GM12878 (cell line): ENCODE data around the gene ST7. TPM values are rescaled to one million over a fixed set of nuclear protein-coding genes. Genes with fewer than 3 reads are reported as not detected.

Experiments used
- ATAC-seq: fragments of 200-7000 bp; cut with Tn5 transposase; 3 replicates; pipeline ENCODE4 v1.9.1; 2020; ENCODE audit warnings: mild to moderate bottlenecking, moderate library complexity
- BruUV-seq: library from RNA; stranded (reverse); fragments of 400-500 nt; replicated peaks from 2 replicates; lab custom pipeline; 2021; lab: Mats Ljungman, UMichigan
- CTCF ChIA-PET: fragments of 300-600 bp; sonication (Branson Sonifier 250); formaldehyde crosslinking; extraction: SDS; loops from one replicate; lab custom pipeline; 2021; ENCODE audit warnings: inconsistent platforms; lab: Yijun Ruan, JAX
- POLR2A ChIA-PET: fragments of 350-600 bp; formaldehyde crosslinking; extraction: SDS; loops from one replicate; lab custom pipeline; 2021; ENCODE audit warnings: inconsistent platforms; lab: Charles Lee
- RAD21 ChIA-PET: fragments of 300-600 bp; sonication (Branson Sonifier 250); formaldehyde crosslinking; loops from one replicate; lab custom pipeline; 2023; ENCODE audit warnings: antibody characterized with exemption; ENCODE audit not compliant: unreplicated experiment; lab: Charles Lee
- SMC1A ChIA-PET: fragments of 300-600 bp; sonication (Branson Sonifier 250); formaldehyde crosslinking; loops from one replicate; lab custom pipeline; 2023; ENCODE audit not compliant: unreplicated experiment, uncharacterized antibody; lab: Charles Lee
- DNase-seq: peaks from one replicate; pipeline ENCODE4 v3.0.0-alpha.2; 2011; ENCODE audit warnings: low read depth, low spot score
- FAIRE-seq: peaks from 3 replicates; lab custom pipeline; 2011; peaks lifted over from hg19 to GRCh38; lab: Jason Lieb, UNC
- H2AFZ ChIP-seq: 2 replicates; pipeline ENCODE4 v1.6.0; 2011; ENCODE audit warnings: low read depth, low read length, control low read depth; ENCODE audit not compliant: control insufficient read depth
- H3K27ac ChIP-seq: 2 replicates; pipeline ENCODE4 v1.5.1; 2011; ENCODE audit warnings: control low read depth; ENCODE audit not compliant: control insufficient read depth, insufficient read depth
- H3K27me3 ChIP-seq, 2 experiments: replicated peaks in 1 of 2; 2 replicates each; pipeline versions ENCODE4 v1.6.0 to v1.6.1; 2011; ENCODE audit warnings: low read length in 1 of 2; ENCODE audit not compliant: control insufficient read depth in 2 of 2, insufficient read depth in 2 of 2
- H3K36me3 ChIP-seq, 2 experiments: 2 replicates each; pipeline ENCODE4 v1.5.1; 2011; ENCODE audit warnings: low read length in 1 of 2; ENCODE audit not compliant: control insufficient read depth in 2 of 2, insufficient read depth in 2 of 2
- H3K4me1 ChIP-seq: 2 replicates; pipeline ENCODE4 v1.6.1; 2011; ENCODE audit warnings: mild to moderate bottlenecking, low read length, moderate library complexity, mixed read lengths; ENCODE audit not compliant: control insufficient read depth, insufficient read depth
- H3K4me2 ChIP-seq: 2 replicates; pipeline ENCODE4 v1.6.0; 2011; ENCODE audit warnings: control low read depth; ENCODE audit not compliant: control insufficient read depth, insufficient read depth
- H3K4me3 ChIP-seq: fragments of 200-600 bp; sonication (generic); 2 replicates; pipeline ENCODE4 v1.5.1; 2016
- H3K79me2 ChIP-seq: 2 replicates; pipeline ENCODE4 v1.6.0; 2011; ENCODE audit warnings: low read length; ENCODE audit not compliant: control insufficient read depth, insufficient read depth
- H3K9ac ChIP-seq: 2 replicates; pipeline ENCODE4 v1.8.0; 2011; ENCODE audit warnings: low read length, control low read depth, mixed read lengths; ENCODE audit not compliant: control insufficient read depth, insufficient read depth
- H3K9me3 ChIP-seq: replicated peaks from 3 replicates; pipeline ENCODE4 v1.5.1; 2011; ENCODE audit warnings: mild to moderate bottlenecking, low read length; ENCODE audit not compliant: control insufficient read depth, insufficient read depth
- H4K20me1 ChIP-seq: 2 replicates; pipeline ENCODE4 v1.6.0; 2011; ENCODE audit not compliant: control insufficient read depth, insufficient read depth
- CHD1 ChIP-seq: IDR thresholded peaks from 2 replicates; pipeline ENCODE4 v1.6.1; 2012; ENCODE audit warnings: low read depth, low read length, improper control_type of control experiment
- EGR1 ChIP-seq, 2 experiments: IDR thresholded peaks; 1 replicate in 1 of 2; 2 replicates in 1 of 2; pipeline ENCODE4 v1.6.1; 2011 to 2012; ENCODE audit warnings: low read depth in 2 of 2, low read length in 2 of 2, borderline replicate concordance in 1 of 2, mild to moderate bottlenecking in 1 of 2, moderate library complexity in 1 of 2
- FOS ChIP-seq: IDR thresholded peaks from 3 replicates; pipeline ENCODE4 v1.6.1; 2011; ENCODE audit warnings: borderline replicate concordance; ENCODE audit not compliant: insufficient read length; ENCODE audit errors: extremely low read depth
- FOXK2 ChIP-seq: fragments of 450-650 bp; IDR thresholded peaks from 2 replicates; pipeline ENCODE4 v1.6.1; 2017; ENCODE audit warnings: mild to moderate bottlenecking, moderate library complexity
- FOXM1 ChIP-seq: IDR thresholded peaks from 2 replicates; pipeline ENCODE4 v1.6.1; 2012; ENCODE audit warnings: low read depth, mild to moderate bottlenecking, inconsistent platforms, low read length, moderate library complexity
- JUNB ChIP-seq: IDR thresholded peaks from 2 replicates; pipeline ENCODE4 v1.6.1; 2016; ENCODE audit warnings: antibody characterized with exemption, mild to moderate bottlenecking
- NFYA ChIP-seq: IDR thresholded peaks from 2 replicates; pipeline ENCODE4 v1.6.1; 2011; ENCODE audit warnings: low read depth, mild to moderate bottlenecking, low read length, improper control_type of control experiment, borderline replicate concordance
- PAX5 ChIP-seq: IDR thresholded peaks from 2 replicates; pipeline ENCODE4 v1.6.1; 2011; ENCODE audit warnings: low read depth, low read length, borderline replicate concordance
- RAD51 ChIP-seq: fragments of 450-650 bp; IDR thresholded peaks from 2 replicates; pipeline ENCODE4 v1.6.1; 2016; ENCODE audit warnings: moderate library complexity, mild to moderate bottlenecking, inconsistent platforms
- STAT1 ChIP-seq: fragments of 450-650 bp; conservative IDR thresholded peaks from 2 replicates; pipeline ENCODE4 v1.6.1; 2014; ENCODE audit warnings: antibody characterized with exemption, mild to moderate bottlenecking
- ZNF24 ChIP-seq: fragments of 450-650 bp; IDR thresholded peaks from 2 replicates; pipeline ENCODE4 v1.6.1; 2017; ENCODE audit warnings: antibody characterized with exemption, mild to moderate bottlenecking
- WGBS: methylation state at CpG from one replicate; pipeline ENCODE4 v1.1.6; 2016; ENCODE audit warnings: low lambda C conversion rate; ENCODE audit not compliant: insufficient replicate concordance, insufficient coverage; ENCODE audit errors: missing lambda C conversion rate; 5-methylcytosine and 5-hydroxymethylcytosine counted together
- in situ Hi-C: fragments of 300-500 bp; cut with MboI; formaldehyde crosslinking; loops from 9 replicates; pipeline ENCODE4 v1.14.3; 2018; ENCODE audit warnings: mixed read lengths
- intact Hi-C: fragments of 100-400 bp; cut with micrococcal nuclease; formaldehyde crosslinking; loops from one replicate; pipeline ENCODE4 v1.14.2; 2022; ENCODE audit not compliant: unreplicated experiment
- polyA plus RNA-seq, 11 experiments: library from polyadenylated mRNA; depleted of rRNA in 4 of 11; unstranded in 6 of 11; stranded (reverse) in 5 of 11; fragments of >200 nt; fragmentation: Nextera tagmentation in 4 of 11; fragmentation: Illumina TruSeq in 1 of 11; extraction: Ambion mirVana in 4 of 11; extraction: Trizol in 1 of 11; gene quantifications; 1 replicate in 1 of 11; 2 replicates in 10 of 11; pipeline versions ENCODE4 v1.2.1 to v1.2.3, GENCODE V29; 2011 to 2016; ENCODE audit warnings: inconsistent platforms in 2 of 11, missing spikeins in 2 of 11, low read depth in 1 of 11
- total RNA-seq, 4 experiments: library from RNA; depleted of rRNA in 3 of 4; stranded (reverse); fragments of >200 nt in 3 of 4; fragmentation: Illumina TruSeq in 1 of 4; extraction: Trizol in 1 of 4; gene quantifications; 2 replicates each; pipeline versions ENCODE4 v1.2.1 to v1.2.3, GENCODE V29; 2013 to 2021
- TF ChIP-seq, protein P1 (sequence below): fragments of 450-650 bp; conservative IDR thresholded peaks from 2 replicates; pipeline ENCODE4 v1.6.1; 2017; ENCODE audit warnings: mild to moderate bottlenecking, moderate library complexity
- TF ChIP-seq, protein P2 (sequence below): fragments of 450-650 bp; IDR thresholded peaks from 2 replicates; pipeline ENCODE4 v1.6.1; 2017; ENCODE audit warnings: borderline replicate concordance

The ST7 gene
- total and polyA plus RNA-seq, 10 of the 15 experiments (the other 5 are each of a cell fraction or from before 2014, with no cell fraction given): 27.7 to 76.4 (median 53.6) TPM

DNA sequence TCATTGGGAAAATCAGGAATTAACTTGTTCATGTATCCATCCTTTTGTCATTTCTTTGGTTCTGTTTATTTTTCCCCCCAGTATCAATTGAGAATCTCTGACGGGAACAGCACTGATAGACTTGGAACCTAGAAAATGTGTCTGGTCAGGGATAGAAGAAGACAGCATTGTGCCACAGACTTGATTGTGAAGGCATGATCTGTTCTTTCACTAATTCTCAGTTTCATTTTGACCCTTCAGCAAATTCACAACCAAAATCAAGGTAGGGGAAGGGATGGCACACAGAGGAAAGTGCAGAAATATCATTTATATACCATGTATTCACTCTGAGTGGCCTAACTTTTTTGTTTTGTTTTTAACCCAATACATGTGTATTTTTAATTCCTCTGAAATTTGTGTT, 262.7 kb downstream of the ST7 start:
- no peaks in the 10 kb centered on the region for H4K20me1 ChIP-seq
- no TSS peak for BruUV-seq
- peaks cover 5 to 9% of the 10 kb centered on the region in 2 experiments for H3K36me3 ChIP-seq
- 92% methylated on average over 1 of the region's 1 CpG for WGBS
- FAIRE-seq (no peak), DNase-seq (no peak), ATAC-seq (peak; percentile 57)
- TF ChIP-seq ZNF24 (peak; percentile 69; the same call in 1 of the 2 replicates), EGR1 (IDR thresholded peaks at IDR 0.05; ENCODE audit: borderline replicate concordance in 1 of 2, low read depth in 2 of 2, low read length in 2 of 2) (no peak)
- H3K9me3 ChIP-seq: no peaks in the 10 kb centered on the region
- H2AFZ ChIP-seq: no peak overlapping the region
- ChIA-PET SMC1A (interaction anchor here (1.0 to 7.2 kb wide), 6 partner anchors 14 to 170 kb away, joined by 3 to 109 read pairs (median 4); no protein-coding TSS in a partner anchor), RAD21 (interaction anchor here (1.1 to 1.5 kb wide), 2 partner anchors 35 to 168 kb away, joined by 3 to 4 read pairs; no protein-coding TSS in a partner anchor), CTCF (interaction anchor here (1.8 to 4.1 kb wide), 2 partner anchors 105 to 170 kb away, joined by 4 to 99 read pairs; no protein-coding TSS in a partner anchor), POLR2A (no interaction called here)
- in situ Hi-C loops (no loop called here), intact Hi-C loops (loop anchor here (5.0 kb wide), 1 partner anchor 36 kb away; no protein-coding TSS in a partner anchor)
- H3K4me3 ChIP-seq: no peak overlapping the region
- H3K27me3 ChIP-seq: no peaks in the 10 kb centered on the region
- H3K9ac ChIP-seq: no peak overlapping the region
- H3K79me2 ChIP-seq: no peaks in the 10 kb centered on the region
- H3K4me1 ChIP-seq: no peaks in the 10 kb centered on the region; the same call in 1 of the 2 replicates
- H3K4me2 ChIP-seq: no peak overlapping the region
- no peak overlapping the region for H3K27ac ChIP-seq

DNA sequence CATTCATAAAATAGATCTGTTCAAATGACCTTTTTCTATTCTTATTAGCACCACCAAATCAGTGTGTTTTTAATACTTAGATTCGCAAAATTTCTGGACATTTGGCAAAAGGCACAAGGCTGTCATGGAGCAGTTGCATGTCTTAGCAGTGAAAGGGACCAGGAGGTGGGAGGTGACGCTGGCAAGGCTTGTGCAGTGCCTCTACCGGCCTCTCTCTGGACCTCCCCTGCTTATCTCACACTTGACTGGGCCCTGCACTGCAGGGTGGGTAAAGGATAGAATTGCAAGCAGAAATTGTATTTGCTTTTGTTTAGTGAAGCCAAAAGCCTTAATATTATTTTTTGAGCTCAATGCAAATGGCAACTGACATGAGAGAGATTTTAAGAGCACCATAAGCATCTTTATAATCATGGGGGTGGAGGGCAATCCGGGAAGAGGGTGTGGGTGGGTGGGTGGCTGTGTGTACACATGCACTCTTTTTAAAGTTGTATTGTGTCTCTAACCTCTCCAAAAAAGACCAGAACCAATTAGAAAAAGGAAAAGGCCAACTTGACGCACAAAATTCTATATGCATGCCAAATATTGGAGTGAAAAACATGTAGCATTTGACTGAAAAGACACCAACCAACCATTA, 263.3 kb downstream of the ST7 start:
- ATAC-seq: 0 out of 3 replicates have a peak, but pooled peaks have one; percentile 22
- WGBS: 100% methylated on average over 5 of the region's 5 CpGs
- Histone ChIP-seq H4K20me1 (no peaks in the 10 kb centered on the region), H3K27ac (no peak overlapping the region), H3K27me3 (no peaks in the 10 kb centered on the region), H3K4me2 (no peak overlapping the region), H3K36me3 (peaks cover 5 to 9% of the 10 kb centered on the region in 2 experiments), H3K4me3 (no peak overlapping the region), H3K9ac (no peak overlapping the region), H3K4me1 (no peaks in the 10 kb centered on the region; the same call in 1 of the 2 replicates), H3K79me2 (no peaks in the 10 kb centered on the region), H3K9me3 (no peaks in the 10 kb centered on the region), H2AFZ (no peak overlapping the region)
- no TSS peak for BruUV-seq
- POLR2A ChIA-PET: no interaction called here
- intact Hi-C loops (loop anchor here (5.0 kb wide), 1 partner anchor 36 kb away; no protein-coding TSS in a partner anchor), in situ Hi-C loops (no loop called here)
- RAD21 ChIA-PET: interaction anchor here (1.5 kb wide), 1 partner anchor 35 kb away, joined by 3 read pairs; no protein-coding TSS in a partner anchor
- DNase-seq: no peak
- SMC1A ChIA-PET: interaction anchor here (1.0 to 7.2 kb wide), 3 partner anchors 13 to 169 kb away, joined by 3 to 109 read pairs (median 7); no protein-coding TSS in a partner anchor
- CTCF ChIA-PET: interaction anchor here (1.8 kb wide), 1 partner anchor 105 kb away, joined by 4 read pairs; no protein-coding TSS in a partner anchor
- no peak for FAIRE-seq
- TF ChIP-seq, protein P1, sequence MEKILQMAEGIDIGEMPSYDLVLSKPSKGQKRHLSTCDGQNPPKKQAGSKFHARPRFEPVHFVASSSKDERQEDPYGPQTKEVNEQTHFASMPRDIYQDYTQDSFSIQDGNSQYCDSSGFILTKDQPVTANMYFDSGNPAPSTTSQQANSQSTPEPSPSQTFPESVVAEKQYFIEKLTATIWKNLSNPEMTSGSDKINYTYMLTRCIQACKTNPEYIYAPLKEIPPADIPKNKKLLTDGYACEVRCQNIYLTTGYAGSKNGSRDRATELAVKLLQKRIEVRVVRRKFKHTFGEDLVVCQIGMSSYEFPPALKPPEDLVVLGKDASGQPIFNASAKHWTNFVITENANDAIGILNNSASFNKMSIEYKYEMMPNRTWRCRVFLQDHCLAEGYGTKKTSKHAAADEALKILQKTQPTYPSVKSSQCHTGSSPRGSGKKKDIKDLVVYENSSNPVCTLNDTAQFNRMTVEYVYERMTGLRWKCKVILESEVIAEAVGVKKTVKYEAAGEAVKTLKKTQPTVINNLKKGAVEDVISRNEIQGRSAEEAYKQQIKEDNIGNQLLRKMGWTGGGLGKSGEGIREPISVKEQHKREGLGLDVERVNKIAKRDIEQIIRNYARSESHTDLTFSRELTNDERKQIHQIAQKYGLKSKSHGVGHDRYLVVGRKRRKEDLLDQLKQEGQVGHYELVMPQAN: no peak
- no peak for TF ChIP-seq STAT1
- no peak for TF ChIP-seq FOS
- TF ChIP-seq JUNB: no peak
- TF ChIP-seq, protein P2, sequence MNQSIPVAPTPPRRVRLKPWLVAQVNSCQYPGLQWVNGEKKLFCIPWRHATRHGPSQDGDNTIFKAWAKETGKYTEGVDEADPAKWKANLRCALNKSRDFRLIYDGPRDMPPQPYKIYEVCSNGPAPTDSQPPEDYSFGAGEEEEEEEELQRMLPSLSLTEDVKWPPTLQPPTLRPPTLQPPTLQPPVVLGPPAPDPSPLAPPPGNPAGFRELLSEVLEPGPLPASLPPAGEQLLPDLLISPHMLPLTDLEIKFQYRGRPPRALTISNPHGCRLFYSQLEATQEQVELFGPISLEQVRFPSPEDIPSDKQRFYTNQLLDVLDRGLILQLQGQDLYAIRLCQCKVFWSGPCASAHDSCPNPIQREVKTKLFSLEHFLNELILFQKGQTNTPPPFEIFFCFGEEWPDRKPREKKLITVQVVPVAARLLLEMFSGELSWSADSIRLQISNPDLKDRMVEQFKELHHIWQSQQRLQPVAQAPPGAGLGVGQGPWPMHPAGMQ: no peak
- TF ChIP-seq CHD1: no peak
- TF ChIP-seq RAD51: no peak
- TF ChIP-seq PAX5: no peak
- no peak for TF ChIP-seq FOXM1
- no peak for TF ChIP-seq FOXK2
- no peak for TF ChIP-seq NFYA
